Upper lobe of right lung (tissue), 1 donor: ENCODE measurements around the gene BOLA3. TPM values are rescaled to one million over a fixed set of nuclear protein-coding genes. Genes with fewer than 3 reads are reported as not detected.

Experiments
- ATAC-seq: fragments of 200-7000 bp; cut with Tn5 transposase; one replicate; pipeline ENCODE4 v1.9.1; 2020; ENCODE audit warnings: mild to moderate bottlenecking, moderate library complexity
- DNase-seq: peaks from one replicate; pipeline ENCODE4 v3.0.0-alpha.2; 2020
- H3K27ac ChIP-seq: fragments of 200-600 bp; one replicate; pipeline ENCODE4 v1.8.0; 2022
- H3K27me3 ChIP-seq: fragments of 200-600 bp; one replicate; pipeline ENCODE4 v1.8.0; 2022; ENCODE audit warnings: mild to moderate bottlenecking
- H3K36me3 ChIP-seq: fragments of 200-600 bp; one replicate; pipeline ENCODE4 v1.8.0; 2022
- H3K4me1 ChIP-seq: fragments of 200-600 bp; one replicate; pipeline ENCODE4 v1.8.0; 2022
- H3K4me3 ChIP-seq: fragments of 200-600 bp; one replicate; pipeline ENCODE4 v1.8.0; 2022; ENCODE audit warnings: mild to moderate bottlenecking
- H3K9me3 ChIP-seq: fragments of 200-600 bp; one replicate; pipeline ENCODE4 v1.8.0; 2022
- intact Hi-C: fragments of 100-400 bp; cut with DNase I; formaldehyde crosslinking; loops from one replicate; pipeline ENCODE4 v1.11.0; 2022
- long read RNA-seq: library from polyadenylated mRNA; unstranded; transcript quantifications from one replicate; pipeline ENCODE4 v2.0.0, GENCODE V29; 2021
- total RNA-seq: library from RNA; stranded (reverse); fragmentation: NEBNext Ultra II Directional; extraction: Animal tissue kit (Norgen Biotek cat#: 25700); gene quantifications from one replicate; pipeline ENCODE4 v1.2.1, GENCODE V29; 2021
- TF ChIP-seq, protein P1 (sequence below): fragments of 200-600 bp; IDR thresholded peaks from one replicate; pipeline ENCODE4 v1.8.0; 2022; ENCODE audit warnings: antibody characterized with exemption
- donor health status: DM: no; HTN: yes; CAD: no; lungs with severe emphysema.

The BOLA3 gene, protein sequence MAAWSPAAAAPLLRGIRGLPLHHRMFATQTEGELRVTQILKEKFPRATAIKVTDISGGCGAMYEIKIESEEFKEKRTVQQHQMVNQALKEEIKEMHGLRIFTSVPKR
- total RNA-seq = 19.5 TPM
- long read RNA-seq, partial matches to known transcripts = 0 of 10 reads
- long read RNA-seq, other reads (novel, unspliced or antisense) = 0 of 10 reads

DNA sequence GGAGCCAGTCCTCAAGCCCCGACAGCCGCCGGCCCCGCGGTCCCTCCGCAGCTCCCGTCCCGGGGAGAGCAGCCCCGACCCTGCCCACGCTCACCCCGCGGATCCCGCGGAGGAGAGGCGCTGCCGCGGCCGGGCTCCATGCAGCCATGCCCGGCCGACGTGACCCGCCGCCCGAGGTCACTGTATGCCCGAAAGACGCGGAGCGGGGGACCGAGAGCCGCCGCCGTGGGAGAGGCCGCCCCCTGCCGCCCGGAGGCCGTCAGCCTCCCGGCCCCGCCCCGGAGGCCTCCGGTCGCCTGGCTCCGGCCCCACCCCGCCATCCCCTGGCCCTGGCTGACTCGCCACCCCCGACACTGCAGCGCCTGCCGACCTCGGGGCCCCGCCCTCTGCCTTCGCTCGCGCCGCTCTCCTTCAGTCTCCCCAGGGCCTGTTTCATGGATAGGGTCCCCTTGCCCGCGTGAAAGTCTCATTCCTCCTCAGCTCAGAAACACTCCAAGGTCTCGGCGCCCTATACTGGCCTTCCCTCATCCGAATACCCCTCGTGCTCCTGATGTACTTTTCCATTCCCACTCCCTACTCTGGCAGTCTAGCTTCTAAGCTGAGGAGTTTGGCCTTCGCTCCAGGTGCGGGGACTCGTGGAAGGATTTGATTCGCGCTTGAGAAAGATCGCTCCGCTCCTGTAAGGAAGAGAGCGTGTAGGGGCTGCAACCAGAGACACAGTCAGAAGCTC is at the start of gene BOLA3:
BOLA3 (minus strand) TSS at position 186 of the 730 bp plus-strand sequence; CDS start at position 148, 38 bp downstream.
- peak within 1 kb of the TSS; percentile 94 for H3K4me3 ChIP-seq
- DNase-seq = peak; percentile 94
- H3K9me3 ChIP-seq = no peaks in the 10 kb centered on the region
- peak; percentile 99 for ATAC-seq
- H3K4me1 ChIP-seq = peaks cover 13% of the 10 kb centered on the region
- H3K27ac ChIP-seq = peak within 1 kb of the TSS; percentile 51
- TF ChIP-seq, protein P1, sequence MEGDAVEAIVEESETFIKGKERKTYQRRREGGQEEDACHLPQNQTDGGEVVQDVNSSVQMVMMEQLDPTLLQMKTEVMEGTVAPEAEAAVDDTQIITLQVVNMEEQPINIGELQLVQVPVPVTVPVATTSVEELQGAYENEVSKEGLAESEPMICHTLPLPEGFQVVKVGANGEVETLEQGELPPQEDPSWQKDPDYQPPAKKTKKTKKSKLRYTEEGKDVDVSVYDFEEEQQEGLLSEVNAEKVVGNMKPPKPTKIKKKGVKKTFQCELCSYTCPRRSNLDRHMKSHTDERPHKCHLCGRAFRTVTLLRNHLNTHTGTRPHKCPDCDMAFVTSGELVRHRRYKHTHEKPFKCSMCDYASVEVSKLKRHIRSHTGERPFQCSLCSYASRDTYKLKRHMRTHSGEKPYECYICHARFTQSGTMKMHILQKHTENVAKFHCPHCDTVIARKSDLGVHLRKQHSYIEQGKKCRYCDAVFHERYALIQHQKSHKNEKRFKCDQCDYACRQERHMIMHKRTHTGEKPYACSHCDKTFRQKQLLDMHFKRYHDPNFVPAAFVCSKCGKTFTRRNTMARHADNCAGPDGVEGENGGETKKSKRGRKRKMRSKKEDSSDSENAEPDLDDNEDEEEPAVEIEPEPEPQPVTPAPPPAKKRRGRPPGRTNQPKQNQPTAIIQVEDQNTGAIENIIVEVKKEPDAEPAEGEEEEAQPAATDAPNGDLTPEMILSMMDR = peak; percentile 71
- H3K36me3 ChIP-seq = peaks cover 16% of the 10 kb centered on the region
- intact Hi-C loops = no loop called here
- H3K27me3 ChIP-seq = no peaks in the 10 kb centered on the region

DNA sequence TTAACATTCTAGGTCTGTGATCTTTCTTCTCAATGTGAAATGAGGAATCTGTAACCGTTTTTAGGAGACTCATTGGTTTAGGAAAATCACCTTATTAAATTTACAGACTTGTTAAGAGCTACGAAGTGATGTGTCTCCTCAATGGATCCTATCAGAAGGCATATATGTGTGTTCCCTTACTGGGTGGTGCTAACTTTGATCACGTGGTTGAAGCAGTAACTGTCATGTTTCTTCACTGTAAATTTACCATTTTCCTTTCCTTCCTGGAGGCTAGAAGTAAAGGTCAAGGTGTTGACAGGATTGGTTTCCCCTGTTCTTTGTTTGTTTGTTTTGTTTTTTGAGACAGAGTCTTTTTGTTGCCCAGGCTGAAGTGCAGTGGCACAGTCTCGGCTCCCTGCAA is 49.3 kb upstream of the BOLA3 start:
- Histone ChIP-seq H3K4me3 (no peak overlapping the region), H3K36me3 (no peaks in the 10 kb centered on the region), H3K27ac (no peak overlapping the region), H3K4me1 (peaks cover 13% of the 10 kb centered on the region), H3K27me3 (no peaks in the 10 kb centered on the region), H3K9me3 (no peaks in the 10 kb centered on the region)
- DNase-seq (no peak), ATAC-seq (no peak)
- intact Hi-C loops = no loop called here
- TF ChIP-seq, protein P1 = no peak

DNA sequence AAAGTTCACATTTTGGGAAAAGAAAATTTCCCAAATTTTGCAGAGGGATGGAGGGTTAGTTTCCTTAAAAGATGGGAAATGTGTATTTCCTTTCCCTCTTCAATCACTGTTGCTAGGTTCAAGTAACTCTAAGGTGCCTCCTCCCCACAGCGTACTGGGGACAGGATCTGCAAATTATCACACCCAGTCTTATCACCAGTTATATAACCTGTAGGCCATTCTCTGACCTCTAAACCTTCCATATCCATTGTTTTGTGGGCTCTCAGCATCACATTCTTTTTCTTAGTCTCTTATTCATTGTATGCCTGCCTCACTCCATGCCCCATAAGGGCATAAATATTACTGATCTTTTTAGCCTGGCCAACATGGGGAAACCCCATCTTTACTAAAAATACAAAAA is 47.1 kb upstream of the BOLA3 start:
- TF ChIP-seq, protein P1 = no peak
- Histone ChIP-seq H3K4me3 (no peak overlapping the region), H3K4me1 (peaks cover 8% of the 10 kb centered on the region), H3K9me3 (no peaks in the 10 kb centered on the region), H3K36me3 (no peaks in the 10 kb centered on the region), H3K27me3 (no peaks in the 10 kb centered on the region), H3K27ac (no peak overlapping the region)
- intact Hi-C loops = no loop called here
- no peak for ATAC-seq
- DNase-seq = no peak

DNA sequence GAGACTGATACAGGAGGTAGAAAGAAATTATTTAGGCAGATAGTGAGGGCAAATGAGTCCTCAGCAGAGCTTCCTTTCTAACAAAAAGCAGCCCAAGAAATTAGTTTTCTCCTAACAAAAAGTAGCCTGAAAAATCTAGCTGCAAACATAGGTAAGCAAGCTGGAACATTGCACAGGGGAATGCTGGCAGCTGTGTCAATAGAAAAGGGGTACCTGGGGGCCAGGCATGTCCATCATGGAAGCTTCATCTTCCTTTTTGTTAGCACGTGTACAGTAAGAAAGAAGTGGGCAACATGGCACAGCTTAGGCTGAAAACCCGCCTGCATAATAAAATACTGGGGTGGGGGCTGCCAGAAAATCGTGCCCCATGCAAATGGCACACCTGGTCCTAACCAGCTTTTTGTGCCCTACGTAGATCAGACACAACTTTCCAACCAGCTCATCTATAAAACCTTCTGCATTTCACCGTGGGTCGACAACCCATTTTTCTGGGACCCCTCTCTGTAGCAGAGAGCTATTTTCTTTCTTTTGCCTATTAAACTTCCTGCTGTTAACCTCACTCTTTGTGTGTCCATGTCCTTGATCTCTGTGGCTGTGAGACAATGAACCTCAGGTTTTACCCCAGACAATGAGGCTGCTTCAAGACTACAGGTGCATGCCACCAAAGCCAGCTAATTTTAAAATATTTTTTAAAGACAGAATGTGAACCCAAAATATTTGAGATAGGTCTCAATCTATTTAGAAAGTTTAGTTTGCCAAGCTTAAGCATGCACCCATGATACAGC is 44.1 kb upstream of the BOLA3 start:
- Histone ChIP-seq H3K27ac (no peak overlapping the region), H3K9me3 (no peaks in the 10 kb centered on the region), H3K4me3 (no peak overlapping the region), H3K27me3 (no peaks in the 10 kb centered on the region), H3K36me3 (no peaks in the 10 kb centered on the region), H3K4me1 (peaks cover 2% of the 10 kb centered on the region)
- TF ChIP-seq, protein P1 = no peak
- DNase-seq (no peak), ATAC-seq (no peak)
- intact Hi-C loops = no loop called here

DNA sequence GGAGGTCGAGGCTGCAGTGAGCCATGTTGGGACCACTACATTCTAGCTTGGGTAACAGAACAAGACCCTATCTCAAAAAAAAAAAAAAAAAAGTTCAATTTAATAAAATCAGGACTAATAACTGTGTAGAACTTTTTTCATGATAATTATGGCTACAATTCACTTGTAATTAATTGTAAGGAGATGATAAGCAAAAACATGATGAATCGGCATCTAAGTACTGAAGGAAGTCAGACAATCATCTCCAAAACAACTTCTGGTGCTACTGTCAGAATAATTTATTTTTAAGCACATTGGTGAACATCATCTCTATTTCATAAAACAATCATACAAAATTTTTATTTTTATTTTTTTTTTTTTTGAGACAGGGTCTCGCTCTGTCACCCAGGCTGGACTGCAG is 41.0 kb upstream of the BOLA3 start:
- TF ChIP-seq, protein P1 = no peak
- H3K27ac ChIP-seq = no peak overlapping the region
- peaks cover 7% of the 10 kb centered on the region for H3K4me1 ChIP-seq
- no peak overlapping the region for H3K4me3 ChIP-seq
- DNase-seq (no peak), ATAC-seq (no peak)
- intact Hi-C loops = no loop called here
- no peaks in the 10 kb centered on the region for H3K36me3 ChIP-seq
- H3K9me3 ChIP-seq = no peaks in the 10 kb centered on the region
- no peaks in the 10 kb centered on the region for H3K27me3 ChIP-seq
